GM19468 (cell line): Measurements from ENCODE around the gene RNF41.

Source experiments
- ATAC-seq: cut with Tn5 transposase; IDR thresholded peaks from one replicate; pipeline ENCODE4 v1.9.1; 2021; ENCODE audit warnings: mild to moderate bottlenecking, moderate library complexity, moderate number of reproducible peaks; ENCODE audit not compliant: unreplicated experiment; ENCODE audit errors: extremely low read depth

RNF41 gene

GRCh38 chr12:56188131-56188777, 33.5 kb downstream of the RNF41 start:
- no peak for ATAC-seq

- no peak for ATAC-seq
These were observed 34.8 kb downstream of the RNF41 start for GRCh38 chr12:56186957-56187356.

GRCh38 chr12:56178347-56178746, 43.4 kb downstream of the RNF41 start:
- ATAC-seq = no peak

- ATAC-seq = no peak
These were observed 48.9 kb downstream of the RNF41 start for GRCh38 chr12:56172839-56173238.

GRCh38 chr12:56169229-56169759, 52.4 kb downstream of the RNF41 start:
- ATAC-seq = no peak

- ATAC-seq = no peak
These were observed 56.4 kb downstream of the RNF41 start for GRCh38 chr12:56165369-56165768.

GRCh38 chr12:56164345-56164729, 57.4 kb downstream of the RNF41 start:
- no peak for ATAC-seq

GRCh38 chr12:56163533-56164344, 58.0 kb downstream of the RNF41 start:
- ATAC-seq = no peak

GRCh38 chr12:56162468-56163290, 59.0 kb downstream of the RNF41 start:
- no peak for ATAC-seq

GRCh38 chr12:56161690-56162351, 59.9 kb downstream of the RNF41 start:
- no peak for ATAC-seq

GRCh38 chr12:56160894-56161689, 60.6 kb downstream of the RNF41 start:
- no peak for ATAC-seq

GRCh38 chr12:56160193-56160763, 61.4 kb downstream of the RNF41 start:
- ATAC-seq = no peak

- ATAC-seq = no peak
These were observed 62.1 kb downstream of the RNF41 start for GRCh38 chr12:56159482-56160192.

GRCh38 chr12:56158926-56159461, 62.7 kb downstream of the RNF41 start:
- no peak for ATAC-seq

GRCh38 chr12:56158029-56158925, 63.4 kb downstream of the RNF41 start, which contains the start of gene MYL6:
TSS of gene MYL6 (plus strand) at chr12:56158359. CDS start at chr12:56158402, 43 bp downstream.
- ATAC-seq = peak; percentile 88

GRCh38 chr12:56157201-56158028, 64.3 kb downstream of the RNF41 start:
- no peak for ATAC-seq
